PFSK-1 (cell line): ENCODE data around the gene PRMT7.

ENCODE experiments used
- FOXP2 ChIP-seq: optimal IDR thresholded peaks from 2 replicates; pipeline ENCODE3; 2011; ENCODE audit warnings: borderline replicate concordance, control low read depth, inconsistent platforms; ENCODE audit not compliant: insufficient read depth; ENCODE audit errors: extremely low read length, extremely low read depth
- POLR2AphosphoS5 ChIP-seq: IDR thresholded peaks from 2 replicates; pipeline ENCODE4 v1.6.1; 2012; ENCODE audit warnings: low read depth, mild to moderate bottlenecking, control low read depth, low read length, moderate library complexity
- SIN3A ChIP-seq: IDR thresholded peaks from 2 replicates; pipeline ENCODE4 v1.6.1; 2012; ENCODE audit warnings: mild to moderate bottlenecking, low read length, moderate library complexity, borderline replicate concordance; ENCODE audit not compliant: insufficient read depth
- TAF1 ChIP-seq: IDR thresholded peaks from 2 replicates; pipeline ENCODE4 v1.6.1; 2012; ENCODE audit warnings: low read length, control low read depth, borderline replicate concordance; ENCODE audit not compliant: insufficient read depth
- TF ChIP-seq, protein P1 (sequence below), 2 experiments: IDR thresholded peaks; 2 replicates each; pipeline versions ENCODE4 v1.6.1 to v1.8.0; 2011 to 2012; ENCODE audit warnings: low read depth in 2 of 2, low read length in 2 of 2, control low read depth in 1 of 2, inconsistent platforms in 1 of 2, mild to moderate bottlenecking in 1 of 2, moderate library complexity in 1 of 2; ENCODE audit not compliant: insufficient read depth in 1 of 2

PRMT7 gene

DNA sequence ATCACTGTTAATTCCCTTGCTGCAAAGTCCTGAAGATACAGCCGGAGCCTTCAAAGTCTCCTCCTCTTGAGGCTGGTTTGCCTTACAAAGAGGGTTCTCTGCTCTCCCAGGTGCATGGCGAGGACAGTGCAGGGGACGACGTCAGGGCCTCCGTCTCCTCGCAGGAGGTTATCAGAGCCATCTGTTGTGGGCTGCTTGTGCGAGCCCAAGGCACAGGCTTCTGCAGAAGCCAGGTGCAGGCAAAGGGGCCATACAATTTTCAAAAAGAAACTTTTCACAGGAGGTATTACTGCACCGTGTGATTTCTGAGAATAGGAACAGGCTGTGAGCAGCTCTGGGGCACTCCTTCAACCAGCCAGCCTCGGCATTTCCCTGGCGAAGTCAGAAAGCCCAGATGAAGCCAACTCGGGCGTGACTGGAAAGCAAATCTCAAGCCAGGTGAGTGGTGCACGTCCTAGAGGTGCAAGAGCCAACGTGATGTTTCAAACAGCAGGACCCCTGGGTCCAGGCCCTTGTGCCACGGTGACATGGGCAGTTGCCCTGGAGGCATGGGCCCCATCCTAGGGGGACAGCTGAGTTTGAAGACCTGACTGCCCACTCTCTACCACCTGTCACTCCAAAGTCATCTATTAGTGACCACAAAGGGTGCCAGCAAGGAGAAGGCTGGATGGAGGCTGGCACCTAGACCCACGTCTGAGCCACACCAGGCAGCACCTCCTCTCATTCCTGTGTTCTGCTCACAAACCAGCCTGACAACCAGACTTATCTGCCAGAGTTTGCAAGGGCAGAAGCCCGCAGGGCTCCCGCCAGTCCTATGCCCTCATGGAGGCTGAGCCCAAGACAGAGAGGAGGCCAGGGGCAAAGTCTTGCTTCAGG is 68.9 kb downstream of the PRMT7 start:
- TF ChIP-seq, protein P1, sequence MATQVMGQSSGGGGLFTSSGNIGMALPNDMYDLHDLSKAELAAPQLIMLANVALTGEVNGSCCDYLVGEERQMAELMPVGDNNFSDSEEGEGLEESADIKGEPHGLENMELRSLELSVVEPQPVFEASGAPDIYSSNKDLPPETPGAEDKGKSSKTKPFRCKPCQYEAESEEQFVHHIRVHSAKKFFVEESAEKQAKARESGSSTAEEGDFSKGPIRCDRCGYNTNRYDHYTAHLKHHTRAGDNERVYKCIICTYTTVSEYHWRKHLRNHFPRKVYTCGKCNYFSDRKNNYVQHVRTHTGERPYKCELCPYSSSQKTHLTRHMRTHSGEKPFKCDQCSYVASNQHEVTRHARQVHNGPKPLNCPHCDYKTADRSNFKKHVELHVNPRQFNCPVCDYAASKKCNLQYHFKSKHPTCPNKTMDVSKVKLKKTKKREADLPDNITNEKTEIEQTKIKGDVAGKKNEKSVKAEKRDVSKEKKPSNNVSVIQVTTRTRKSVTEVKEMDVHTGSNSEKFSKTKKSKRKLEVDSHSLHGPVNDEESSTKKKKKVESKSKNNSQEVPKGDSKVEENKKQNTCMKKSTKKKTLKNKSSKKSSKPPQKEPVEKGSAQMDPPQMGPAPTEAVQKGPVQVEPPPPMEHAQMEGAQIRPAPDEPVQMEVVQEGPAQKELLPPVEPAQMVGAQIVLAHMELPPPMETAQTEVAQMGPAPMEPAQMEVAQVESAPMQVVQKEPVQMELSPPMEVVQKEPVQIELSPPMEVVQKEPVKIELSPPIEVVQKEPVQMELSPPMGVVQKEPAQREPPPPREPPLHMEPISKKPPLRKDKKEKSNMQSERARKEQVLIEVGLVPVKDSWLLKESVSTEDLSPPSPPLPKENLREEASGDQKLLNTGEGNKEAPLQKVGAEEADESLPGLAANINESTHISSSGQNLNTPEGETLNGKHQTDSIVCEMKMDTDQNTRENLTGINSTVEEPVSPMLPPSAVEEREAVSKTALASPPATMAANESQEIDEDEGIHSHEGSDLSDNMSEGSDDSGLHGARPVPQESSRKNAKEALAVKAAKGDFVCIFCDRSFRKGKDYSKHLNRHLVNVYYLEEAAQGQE (IDR thresholded peaks at IDR 0.05; ENCODE audit: insufficient read depth in 1 of 2, low read depth in 2 of 2, low read length in 2 of 2): no peak
- TF ChIP-seq FOXP2 (no peak), POLR2AphosphoS5 (no peak), TAF1 (no peak), SIN3A (no peak)

DNA sequence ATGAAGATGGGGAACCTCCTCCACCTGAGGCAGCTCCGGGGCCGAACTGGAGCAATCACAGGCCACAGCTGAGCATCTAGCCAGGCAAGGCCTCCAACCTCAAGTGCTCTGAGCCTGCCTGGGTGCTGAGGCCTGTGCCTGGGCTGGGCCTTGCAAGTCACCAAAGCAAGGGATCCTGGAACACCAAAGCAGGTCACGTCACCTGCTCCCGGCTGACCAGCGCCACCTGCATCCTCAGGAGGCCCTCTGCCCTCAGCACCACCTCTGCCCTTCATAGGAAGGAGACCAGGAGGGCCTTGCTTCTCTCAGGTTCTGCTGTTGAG is 69.5 kb downstream of the PRMT7 start:
- no peak for TF ChIP-seq SIN3A
- no peak for TF ChIP-seq TAF1
- TF ChIP-seq POLR2AphosphoS5: no peak
- TF ChIP-seq FOXP2: no peak
- TF ChIP-seq, protein P1 (IDR thresholded peaks at IDR 0.05; ENCODE audit: insufficient read depth in 1 of 2, low read depth in 2 of 2, low read length in 2 of 2): no peak

DNA sequence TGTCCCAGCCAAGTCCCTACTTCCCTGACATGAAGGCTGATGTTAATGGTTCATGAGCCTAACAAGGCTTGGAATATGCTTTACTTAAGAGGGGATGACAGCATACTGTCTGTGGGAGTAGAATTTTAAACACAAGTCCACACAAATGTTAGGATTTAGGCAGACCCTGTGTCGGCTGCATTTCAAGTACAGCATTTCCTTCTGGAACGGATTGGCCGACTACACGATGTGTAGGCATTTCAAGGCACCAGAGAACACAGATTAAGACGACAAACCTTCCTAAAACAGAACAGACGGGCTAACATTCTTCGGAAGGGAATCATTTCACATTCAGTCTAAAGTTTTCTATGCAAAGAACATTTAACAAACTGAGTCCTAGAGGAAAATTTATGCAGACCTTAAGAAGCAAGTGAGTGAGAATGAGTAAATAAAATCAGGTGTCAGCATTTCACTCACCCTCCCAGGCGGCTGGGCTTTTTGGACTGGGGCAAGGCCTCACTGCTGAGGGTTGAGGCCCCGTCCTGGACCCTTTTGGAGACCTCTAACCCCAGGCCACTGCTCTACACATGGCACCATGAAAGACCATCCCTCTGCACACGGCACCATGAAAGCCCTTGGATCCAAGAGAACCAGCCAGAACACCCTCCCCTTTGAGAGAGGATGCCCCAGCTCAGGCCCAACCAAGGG is 70.0 kb downstream of the PRMT7 start:
- no peak for TF ChIP-seq POLR2AphosphoS5
- TF ChIP-seq, protein P1 (IDR thresholded peaks at IDR 0.05; ENCODE audit: insufficient read depth in 1 of 2, low read depth in 2 of 2, low read length in 2 of 2): no peak
- TF ChIP-seq SIN3A: no peak
- TF ChIP-seq TAF1: no peak
- no peak for TF ChIP-seq FOXP2

DNA sequence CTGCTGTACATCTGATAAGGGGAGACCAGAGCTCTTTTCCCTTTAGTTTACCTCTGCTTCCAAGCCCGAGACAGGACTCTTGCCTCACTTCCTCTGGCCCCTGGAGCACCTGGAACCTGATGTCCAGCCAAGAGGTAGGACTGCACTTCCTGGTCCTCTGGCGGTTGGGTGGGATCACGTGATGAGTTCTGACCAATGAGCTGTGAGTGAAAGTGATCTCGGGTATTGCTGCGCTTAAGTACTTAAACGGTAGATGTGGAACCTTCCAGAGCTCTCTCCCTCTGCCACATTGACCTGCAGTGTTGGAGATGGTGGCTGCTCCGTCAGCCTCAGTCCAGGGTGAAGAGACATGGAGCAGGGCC is 70.5 kb downstream of the PRMT7 start:
- TF ChIP-seq FOXP2: no peak
- no peak for TF ChIP-seq SIN3A
- TF ChIP-seq TAF1: no peak
- TF ChIP-seq, protein P1 (IDR thresholded peaks at IDR 0.05; ENCODE audit: insufficient read depth in 1 of 2, low read depth in 2 of 2, low read length in 2 of 2): no peak
